Right cardiac atrium (tissue), 5 donors: ENCODE results near the gene CCDC141. TPM values are rescaled to one million over a fixed set of nuclear protein-coding genes. Genes with fewer than 3 reads are reported as not detected.
"Not testable (repeated sequence)": the region's sequence is repeated elsewhere in the genome, so short reads cannot be mapped to it uniquely, and the experiment has no call there.

Experiments
- ATAC-seq, 2 donors: fragments of 200-7000 bp; cut with Tn5 transposase; one replicate each; pipeline versions ENCODE4 v1.8.0 to v1.9.1; 2020; ENCODE audit warnings: moderate library complexity in 2 of 2, mild to moderate bottlenecking in 1 of 2
- DNase-seq, 3 donors: peaks; one replicate each; pipeline ENCODE4 v3.0.0-alpha.2; 2020
- H3K27ac ChIP-seq: one replicate; pipeline ENCODE4 v1.5.1; 2013; ENCODE audit warnings: mild to moderate bottlenecking, low read length, control low read depth, moderate library complexity
- H3K27me3 ChIP-seq: one replicate; pipeline ENCODE4 v1.6.1; 2013; ENCODE audit not compliant: control insufficient read depth, insufficient read depth
- H3K4me1 ChIP-seq: one replicate; pipeline ENCODE4 v1.6.1; 2013; ENCODE audit warnings: low read length; ENCODE audit not compliant: control insufficient read depth, insufficient read depth
- H3K4me3 ChIP-seq: one replicate; pipeline ENCODE4 v1.5.1; 2013; ENCODE audit warnings: low read length, control low read depth
- H3K9me3 ChIP-seq: one replicate; pipeline ENCODE4 v1.6.1; 2013; ENCODE audit warnings: low read length; ENCODE audit not compliant: control insufficient read depth
- WGBS: extraction: QIAGEN DNeasy Blood & Tissue Kit; methylation state at CpG from one replicate; pipeline ENCODE4 v1.1.7; 2013; 5-methylcytosine and 5-hydroxymethylcytosine counted together
- intact Hi-C, 4 donors: fragments of 100-400 bp; cut with DNase I; formaldehyde crosslinking; loops; one replicate each; pipeline versions ENCODE4 v1.11.0 to v1.14.0; 2022 to 2023
- polyA plus RNA-seq: library from polyadenylated mRNA; stranded (reverse); fragments of 200-250 nt; gene quantifications from one replicate; pipeline ENCODE4 v1.2.3, GENCODE V29; 2013
- total RNA-seq, 4 donors: library from RNA; stranded (reverse); fragmentation: NEBNext Ultra II Directional; extraction: Animal tissue kit (Norgen Biotek cat#: 25700); gene quantifications; one replicate each; pipeline ENCODE4 v1.2.1, GENCODE V29; 2021
- donor health status: healthy with polysubstance abuse.
- donor health status: DM: no; HTN: yes; CAD: no.
- donor health status: DM: no; HTN: no; CAD: no.
- donor health status: DM: no; HTN: yes; CAD: no; lungs with severe emphysema.
- donor health status: DM: yes; HTN: yes; CAD: no.

The CCDC141 gene
- total and polyA plus RNA-seq, 5 donors = 18.1 to 128 (median 71.7) TPM

GRCh38 chr2:179044500-179044899 lies 5.4 kb downstream of the CCDC141 start:
- 87% methylated on average over 3 of the region's 3 CpGs for WGBS

GRCh38 chr2:179037807-179038206 lies 12.1 kb downstream of the CCDC141 start:
- DNase-seq = no peak
- Histone ChIP-seq H3K4me1 (no peaks in the 10 kb centered on the region), H3K9me3 (no peaks in the 10 kb centered on the region), H3K27ac (no peak overlapping the region), H3K4me3 (no peak overlapping the region), H3K27me3 (no peaks in the 10 kb centered on the region)
- ATAC-seq = no peak
- intact Hi-C loops = no loop called here
- 94% methylated on average over 4 of the region's 4 CpGs for WGBS

More at GRCh38 chr2:179044500-179044899, 5.4 kb downstream of the CCDC141 start:
- no peak for ATAC-seq
- no peak overlapping the region for H3K4me3 ChIP-seq
- intact Hi-C loops = no loop called here
- no peaks in the 10 kb centered on the region for H3K9me3 ChIP-seq
- peaks cover under 1% of the 10 kb centered on the region for H3K4me1 ChIP-seq
- H3K27me3 ChIP-seq = no peaks in the 10 kb centered on the region
- no peak for DNase-seq
- no peak overlapping the region for H3K27ac ChIP-seq

GRCh38 chr2:179036353-179036905 lies 13.5 kb downstream of the CCDC141 start:
- ATAC-seq (no peak), DNase-seq (no peak)
- Histone ChIP-seq H3K27me3 (no peaks in the 10 kb centered on the region), H3K27ac (no peak overlapping the region), H3K4me3 (no peak overlapping the region), H3K9me3 (no peaks in the 10 kb centered on the region), H3K4me1 (peaks cover 4% of the 10 kb centered on the region)
- WGBS = 85% methylated on average over 4 of the region's 4 CpGs
- intact Hi-C loops = no loop called here

GRCh38 chr2:179031731-179032408 lies 18.1 kb downstream of the CCDC141 start:
- H3K27me3 ChIP-seq = no peaks in the 10 kb centered on the region
- ATAC-seq (no peak), DNase-seq (no peak)
- H3K9me3 ChIP-seq = no peaks in the 10 kb centered on the region
- WGBS = 21% methylated on average over 2 of the region's 2 CpGs
- H3K4me3 ChIP-seq = peak overlapping the region; percentile 40
- H3K27ac ChIP-seq = no peak overlapping the region
- H3K4me1 ChIP-seq = peaks cover 4% of the 10 kb centered on the region
- intact Hi-C loops = no loop called here

GRCh38 chr2:179024445-179024844 lies 25.5 kb downstream of the CCDC141 start:
- ATAC-seq (no peak), DNase-seq (no peak)
- Histone ChIP-seq H3K9me3 (no peaks in the 10 kb centered on the region), H3K27ac (no peak overlapping the region), H3K4me1 (no peaks in the 10 kb centered on the region), H3K27me3 (no peaks in the 10 kb centered on the region), H3K4me3 (no peak overlapping the region)
- 62% methylated on average over 2 of the region's 2 CpGs for WGBS
- intact Hi-C loops = no loop called here

DNA sequence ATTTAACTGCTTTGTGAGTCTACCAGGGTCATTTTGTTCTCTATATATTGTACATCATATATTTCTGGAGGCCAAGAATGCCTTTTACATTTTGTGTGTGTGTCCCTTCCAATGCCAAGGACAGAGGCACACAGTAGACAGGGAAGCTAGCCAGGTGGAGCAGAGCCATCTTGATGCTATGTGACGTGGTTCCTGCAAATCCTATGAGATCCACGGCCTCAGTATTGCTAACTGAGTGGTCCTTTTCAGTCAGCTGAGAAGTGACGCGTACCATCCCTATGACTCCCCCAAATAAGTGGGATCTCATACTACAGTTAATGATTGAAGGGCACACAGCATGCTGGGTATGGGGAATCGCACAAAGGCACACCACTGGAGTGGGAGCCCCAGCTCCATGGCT lies 27.3 kb downstream of the CCDC141 start:
- Histone ChIP-seq H3K27ac (peak overlapping the region; percentile 19), H3K4me1 (no peaks in the 10 kb centered on the region), H3K4me3 (no peak overlapping the region), H3K9me3 (no peaks in the 10 kb centered on the region), H3K27me3 (no peaks in the 10 kb centered on the region)
- intact Hi-C loops = no loop called here
- 75% methylated on average over 5 of the region's 5 CpGs for WGBS
- ATAC-seq = peak; percentile 51 to 61
- DNase-seq = peak in 2 of 3 donors; percentile 15 to 41

DNA sequence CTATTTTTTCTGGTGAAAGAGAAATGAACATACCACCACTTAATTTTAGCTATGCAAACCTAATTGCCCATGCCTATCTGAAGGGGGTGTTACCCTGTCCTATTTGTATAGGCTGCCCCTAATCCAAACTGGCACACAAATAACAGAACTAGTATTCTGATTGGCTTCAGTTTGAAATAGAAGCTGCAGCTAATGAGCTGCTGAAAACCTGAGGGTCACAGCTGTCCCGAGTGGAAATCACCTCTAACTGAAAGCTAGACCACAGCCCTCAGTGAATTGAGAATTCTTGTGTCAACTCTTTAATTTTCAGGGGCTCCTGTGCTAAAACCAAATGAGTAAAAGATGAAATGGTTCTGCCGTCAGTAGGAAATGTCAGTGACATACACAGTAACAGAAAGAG lies 28.7 kb downstream of the CCDC141 start:
- 51% methylated on average over 2 of the region's 2 CpGs for WGBS
- DNase-seq (no peak), ATAC-seq (no peak)
- Histone ChIP-seq H3K27ac (no peak overlapping the region), H3K27me3 (no peaks in the 10 kb centered on the region), H3K4me3 (no peak overlapping the region), H3K4me1 (no peaks in the 10 kb centered on the region), H3K9me3 (no peaks in the 10 kb centered on the region)
- intact Hi-C loops = no loop called here

DNA sequence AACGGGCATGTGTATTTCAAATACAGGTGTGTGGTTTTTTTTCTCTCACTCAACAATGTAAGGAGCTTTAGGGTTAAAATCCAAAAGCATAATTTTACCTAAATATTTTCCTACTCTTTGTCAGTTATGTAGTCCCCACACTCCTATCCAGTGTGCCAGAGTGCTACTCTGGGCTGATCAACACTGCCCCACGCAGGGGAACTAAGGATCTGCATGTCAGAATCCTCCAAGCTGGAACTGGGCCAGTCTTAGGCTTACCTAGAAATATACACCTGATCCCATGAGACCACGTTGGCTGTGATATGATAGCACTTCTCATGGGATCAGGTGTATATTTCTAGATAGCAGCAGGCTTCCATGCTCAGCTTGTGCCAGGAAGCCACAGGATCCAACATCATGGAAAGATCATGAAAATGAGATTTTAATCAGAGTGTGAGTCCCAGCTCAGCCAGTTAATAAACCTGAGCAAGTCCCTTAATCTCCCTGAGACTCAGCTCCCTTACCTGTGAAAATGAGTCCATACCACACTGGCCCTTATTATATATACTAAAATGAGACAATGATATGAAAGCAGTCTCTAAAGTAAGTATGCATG lies 29.7 kb downstream of the CCDC141 start:
- H3K4me3 ChIP-seq = no peak overlapping the region
- no peak overlapping the region for H3K27ac ChIP-seq
- ATAC-seq (peak in 1 of 2 donors; percentile 42), DNase-seq (no peak)
- H3K4me1 ChIP-seq = no peaks in the 10 kb centered on the region
- no peaks in the 10 kb centered on the region for H3K27me3 ChIP-seq
- no peaks in the 10 kb centered on the region for H3K9me3 ChIP-seq
- WGBS = 53% methylated on average over 3 of the region's 3 CpGs
- intact Hi-C loops = no loop called here

DNA sequence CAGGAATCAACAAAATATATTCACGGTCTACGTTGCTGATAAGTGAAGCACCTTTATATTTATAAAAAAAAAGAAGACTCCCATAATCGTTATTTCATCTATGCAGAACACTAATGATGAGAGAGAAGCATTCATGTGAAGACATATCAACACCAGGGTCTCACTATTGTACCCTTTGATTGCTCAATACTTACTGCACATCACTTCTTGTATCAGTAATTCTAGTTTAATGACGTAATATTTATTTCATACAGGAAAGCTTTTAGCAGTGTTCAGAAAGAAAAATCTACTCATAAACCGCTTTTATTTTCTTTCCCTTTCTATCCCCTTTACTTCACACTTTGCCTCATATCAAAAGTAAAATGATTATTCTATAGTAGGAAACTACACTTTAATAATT lies 30.7 kb downstream of the CCDC141 start:
- H3K9me3 ChIP-seq = no peaks in the 10 kb centered on the region
- no peak overlapping the region for H3K27ac ChIP-seq
- no peak for DNase-seq
- intact Hi-C loops = no loop called here
- H3K4me3 ChIP-seq = no peak overlapping the region
- 91% methylated on average over 5 of the region's 5 CpGs for WGBS
- no peaks in the 10 kb centered on the region for H3K27me3 ChIP-seq
- no peak for ATAC-seq
- no peaks in the 10 kb centered on the region for H3K4me1 ChIP-seq

DNA sequence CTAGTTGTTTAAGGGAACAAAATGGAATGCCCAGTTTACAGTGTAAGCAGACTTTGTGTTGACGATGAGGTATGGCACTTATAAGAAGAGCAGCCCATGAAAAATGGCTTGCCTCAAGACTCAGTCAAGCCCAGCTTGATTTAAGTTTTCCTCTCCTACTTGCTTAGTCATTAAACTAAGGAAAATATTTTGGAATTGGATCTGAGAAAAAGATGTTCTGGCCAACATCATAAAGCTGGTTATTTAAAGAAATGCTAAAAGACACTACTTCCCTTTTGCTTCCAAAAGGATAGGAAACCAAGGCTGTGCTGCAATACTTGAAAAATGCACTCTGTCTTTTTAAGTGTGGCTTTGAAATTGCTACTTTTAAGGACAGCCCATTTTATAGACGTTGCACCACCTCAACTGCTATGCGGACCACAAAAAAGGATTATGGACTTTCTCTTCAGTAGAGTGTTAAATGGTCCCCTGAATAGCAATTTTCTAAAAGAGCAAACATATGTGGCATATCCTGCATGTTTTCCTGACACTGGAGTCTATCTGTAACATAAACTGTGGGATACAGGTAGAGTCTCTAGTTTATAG lies 32.1 kb downstream of the CCDC141 start:
- ATAC-seq (no peak), DNase-seq (no peak)
- Histone ChIP-seq H3K4me3 (no peak overlapping the region), H3K27ac (no peak overlapping the region), H3K9me3 (no peaks in the 10 kb centered on the region), H3K4me1 (no peaks in the 10 kb centered on the region), H3K27me3 (no peaks in the 10 kb centered on the region)
- intact Hi-C loops = no loop called here
- WGBS = 65% methylated on average over 3 of the region's 3 CpGs

DNA sequence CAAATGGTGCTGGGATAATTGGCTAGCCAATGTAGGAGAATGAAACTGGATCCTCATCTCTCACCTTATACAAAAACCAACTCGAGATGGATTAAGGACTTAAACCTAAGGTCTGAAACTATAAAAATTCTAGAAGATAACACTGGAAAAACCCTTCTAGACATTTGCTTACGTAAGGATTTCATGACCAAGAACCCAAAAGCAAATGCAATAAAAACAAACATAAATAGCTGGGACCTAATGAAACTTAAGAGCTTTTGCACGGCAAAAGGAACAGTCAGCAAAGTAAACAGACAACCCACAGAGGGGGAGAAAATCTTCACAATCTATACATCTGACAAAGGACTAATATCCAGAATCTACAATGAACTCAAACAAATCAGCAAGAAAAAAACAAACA lies 35.7 kb downstream of the CCDC141 start:
- DNase-seq, ATAC-seq, H3K4me1 ChIP-seq, H3K27ac ChIP-seq, H3K27me3 ChIP-seq, intact Hi-C loops, H3K9me3 ChIP-seq, H3K4me3 ChIP-seq: not testable (repeated sequence)
- 87% methylated on average over 3 of the region's 3 CpGs for WGBS
